Activated B cell treated with CpG ODN at 0.5 μM for 24 hours (primary cell): ENCODE data around the gene LRIF1. TPM values are rescaled to one million over a fixed set of nuclear protein-coding genes. Genes with fewer than 3 reads are reported as not detected.

Experiments
- ATAC-seq: fragments of 200-7000 bp; cut with Tn5 transposase; one replicate; pipeline ENCODE4 v1.10.0; 2021; ENCODE audit warnings: low read depth, mild to moderate bottlenecking, moderate library complexity
- CTCF ChIA-PET: fragments of 350-600 bp; sonication (Branson Sonifier 250); formaldehyde crosslinking; loops from one replicate; lab custom pipeline; 2021; ENCODE audit warnings: antibody characterized with exemption; lab: Charles Lee
- POLR2A ChIA-PET: fragments of 350-600 bp; sonication (Branson Sonifier 250); formaldehyde crosslinking; loops from one replicate; lab custom pipeline; 2021; ENCODE audit warnings: antibody characterized with exemption; lab: Charles Lee
- DNase-seq: peaks from one replicate; pipeline ENCODE4 v3.0.0; 2022
- H3K27ac Mint-ChIP-seq: one replicate; pipeline ENCODE4 v1.8.0; 2020; ENCODE audit warnings: mixed read lengths
- H3K27me3 Mint-ChIP-seq: one replicate; pipeline ENCODE4 v1.8.0; 2021; ENCODE audit warnings: mixed read lengths
- H3K36me3 Mint-ChIP-seq: one replicate; pipeline ENCODE4 v1.8.0; 2021; ENCODE audit warnings: low read depth, mixed read lengths
- H3K4me1 Mint-ChIP-seq: one replicate; pipeline ENCODE4 v1.8.0; 2021; ENCODE audit warnings: mixed read lengths
- H3K4me3 Mint-ChIP-seq: one replicate; pipeline ENCODE4 v1.8.0; 2020; ENCODE audit warnings: mild to moderate bottlenecking, mixed read lengths
- H3K9me3 Mint-ChIP-seq: one replicate; pipeline ENCODE4 v1.8.0; 2020; ENCODE audit warnings: mixed read lengths
- intact Hi-C: fragments of 100-400 bp; cut with micrococcal nuclease; formaldehyde crosslinking; loops from one replicate; pipeline ENCODE4 v1.15.1; 2024
- total RNA-seq: library from RNA; stranded (reverse); gene quantifications from 2 replicates; pipeline ENCODE4 v1.2.3, GENCODE V29; 2022
- TF ChIP-seq, protein P1 (sequence below): fragments of 200-600 bp; IDR thresholded peaks from one replicate; pipeline ENCODE4 v1.8.0; 2022; ENCODE audit warnings: antibody characterized with exemption, mild to moderate bottlenecking

The LRIF1 gene
- total RNA-seq, 1 donor from 2014 or later = 17.0 TPM

- Mint-ChIP-seq H3K9me3 (peaks cover 7% of the 10 kb centered on the region), H3K27ac (no peak overlapping the region), H3K4me3 (no peak overlapping the region), H3K4me1 (no peaks in the 10 kb centered on the region), H3K27me3 (no peaks in the 10 kb centered on the region), H3K36me3 (peaks cover 64% of the 10 kb centered on the region)
- TF ChIP-seq, protein P1, sequence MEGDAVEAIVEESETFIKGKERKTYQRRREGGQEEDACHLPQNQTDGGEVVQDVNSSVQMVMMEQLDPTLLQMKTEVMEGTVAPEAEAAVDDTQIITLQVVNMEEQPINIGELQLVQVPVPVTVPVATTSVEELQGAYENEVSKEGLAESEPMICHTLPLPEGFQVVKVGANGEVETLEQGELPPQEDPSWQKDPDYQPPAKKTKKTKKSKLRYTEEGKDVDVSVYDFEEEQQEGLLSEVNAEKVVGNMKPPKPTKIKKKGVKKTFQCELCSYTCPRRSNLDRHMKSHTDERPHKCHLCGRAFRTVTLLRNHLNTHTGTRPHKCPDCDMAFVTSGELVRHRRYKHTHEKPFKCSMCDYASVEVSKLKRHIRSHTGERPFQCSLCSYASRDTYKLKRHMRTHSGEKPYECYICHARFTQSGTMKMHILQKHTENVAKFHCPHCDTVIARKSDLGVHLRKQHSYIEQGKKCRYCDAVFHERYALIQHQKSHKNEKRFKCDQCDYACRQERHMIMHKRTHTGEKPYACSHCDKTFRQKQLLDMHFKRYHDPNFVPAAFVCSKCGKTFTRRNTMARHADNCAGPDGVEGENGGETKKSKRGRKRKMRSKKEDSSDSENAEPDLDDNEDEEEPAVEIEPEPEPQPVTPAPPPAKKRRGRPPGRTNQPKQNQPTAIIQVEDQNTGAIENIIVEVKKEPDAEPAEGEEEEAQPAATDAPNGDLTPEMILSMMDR = no peak
- DNase-seq (no peak), ATAC-seq (no peak)
- ChIA-PET CTCF (no interaction called here), POLR2A (no interaction called here)
- intact Hi-C loops = no loop called here
Measured at GRCh38 chr1:110952031-110952430, 11.7 kb downstream of the LRIF1 start.

DNA sequence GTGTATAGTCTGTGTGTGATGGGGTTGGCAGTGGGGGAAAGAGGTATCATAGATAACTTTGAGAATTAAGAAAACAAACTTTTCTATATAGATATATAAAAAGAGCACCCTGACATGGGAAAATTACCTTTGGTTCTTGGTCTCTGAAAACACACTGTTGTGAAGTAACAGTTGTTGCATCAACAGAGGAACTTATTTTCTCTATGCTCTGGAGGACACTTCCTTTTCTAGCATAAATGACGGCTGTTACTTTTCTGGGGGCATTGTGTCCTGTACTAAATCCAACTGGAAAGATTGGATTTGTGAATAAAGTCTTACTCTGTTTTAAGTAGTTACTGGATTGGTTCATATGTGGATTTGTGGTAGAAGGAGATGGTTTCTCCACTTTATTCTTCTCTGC, 12.6 kb downstream of the LRIF1 start:
- CTCF ChIA-PET = no interaction called here
- no peak overlapping the region for H3K4me3 Mint-ChIP-seq
- DNase-seq (no peak), ATAC-seq (no peak)
- peaks cover 71% of the 10 kb centered on the region for H3K36me3 Mint-ChIP-seq
- peaks cover 7% of the 10 kb centered on the region for H3K9me3 Mint-ChIP-seq
- no peaks in the 10 kb centered on the region for H3K27me3 Mint-ChIP-seq
- H3K4me1 Mint-ChIP-seq = no peaks in the 10 kb centered on the region
- POLR2A ChIA-PET = no interaction called here
- intact Hi-C loops = no loop called here
- TF ChIP-seq, protein P1 = no peak
- H3K27ac Mint-ChIP-seq = no peak overlapping the region

GRCh38 chr1:110948038-110948810, 15.5 kb downstream of the LRIF1 start:
- TF ChIP-seq, protein P1 = no peak
- ATAC-seq = no peak
- DNase-seq = no peak
- ChIA-PET CTCF (no interaction called here), POLR2A (no interaction called here)
- no peaks in the 10 kb centered on the region for H3K27me3 Mint-ChIP-seq
- no peak overlapping the region for H3K27ac Mint-ChIP-seq
- peaks cover 7% of the 10 kb centered on the region for H3K9me3 Mint-ChIP-seq
- intact Hi-C loops = no loop called here
- H3K4me1 Mint-ChIP-seq = no peaks in the 10 kb centered on the region
- H3K36me3 Mint-ChIP-seq = peaks cover 68% of the 10 kb centered on the region
- no peak overlapping the region for H3K4me3 Mint-ChIP-seq

DNA sequence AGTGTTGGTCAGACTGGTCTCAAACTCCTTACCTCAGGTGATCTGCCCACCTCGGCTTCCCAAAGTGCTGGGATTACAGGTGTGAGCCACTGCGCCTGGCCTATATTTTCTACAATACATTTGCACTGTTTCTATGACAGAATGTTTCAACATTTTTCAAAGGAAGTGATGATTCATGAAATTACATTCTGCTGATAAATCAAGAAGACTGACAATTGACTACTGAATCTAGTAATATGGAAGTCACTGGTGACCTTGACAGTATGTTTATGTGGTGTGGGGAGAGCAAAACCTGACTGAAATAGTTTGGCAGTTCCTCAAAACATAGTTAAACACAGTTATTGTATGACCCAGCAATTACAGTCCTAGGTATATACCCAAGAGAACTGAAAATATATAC, 18.1 kb downstream of the LRIF1 start:
- ATAC-seq (no peak), DNase-seq (no peak)
- no peaks in the 10 kb centered on the region for H3K27me3 Mint-ChIP-seq
- TF ChIP-seq, protein P1 = no peak
- H3K4me3 Mint-ChIP-seq = no peak overlapping the region
- no peak overlapping the region for H3K27ac Mint-ChIP-seq
- intact Hi-C loops = no loop called here
- ChIA-PET CTCF (no interaction called here), POLR2A (no interaction called here)
- peaks cover 46% of the 10 kb centered on the region for H3K36me3 Mint-ChIP-seq
- peaks cover 4% of the 10 kb centered on the region for H3K9me3 Mint-ChIP-seq
- H3K4me1 Mint-ChIP-seq = no peaks in the 10 kb centered on the region

DNA sequence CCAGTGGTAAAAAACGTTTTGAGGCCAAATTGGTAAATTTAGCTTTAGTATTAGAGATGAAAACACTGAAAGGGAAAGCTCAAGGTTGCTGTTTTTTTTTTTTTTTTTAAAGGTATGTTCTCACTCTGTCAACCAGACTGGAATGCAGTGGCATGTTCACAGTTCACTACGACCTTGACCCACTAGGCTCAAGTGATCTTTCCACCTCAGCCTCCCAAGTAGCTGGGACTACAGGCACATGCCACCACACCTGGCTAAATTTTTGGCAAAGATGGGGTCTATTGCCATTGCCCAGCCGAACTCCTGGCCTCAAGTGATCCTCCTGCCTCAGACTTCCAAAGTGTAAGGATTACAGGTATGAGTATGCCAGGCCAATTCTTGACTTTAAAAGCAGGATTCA, 18.9 kb downstream of the LRIF1 start:
- Mint-ChIP-seq H3K36me3 (peaks cover 38% of the 10 kb centered on the region), H3K4me3 (no peak overlapping the region), H3K9me3 (no peaks in the 10 kb centered on the region), H3K27ac (no peak overlapping the region), H3K4me1 (no peaks in the 10 kb centered on the region), H3K27me3 (no peaks in the 10 kb centered on the region)
- TF ChIP-seq, protein P1 = no peak
- ChIA-PET POLR2A (no interaction called here), CTCF (interaction anchor here (1.0 kb wide), 1 partner anchor 325 kb away, joined by 3 read pairs; no protein-coding TSS in a partner anchor)
- intact Hi-C loops = no loop called here
- no peak for DNase-seq
- ATAC-seq = no peak
